HFFc6 (cell line): Measurements from ENCODE around the gene AMACR. TPM values are rescaled to one million over a fixed set of nuclear protein-coding genes. Genes with fewer than 3 reads are reported as not detected.

ENCODE experiments used
- DNase-seq: peaks from one replicate; pipeline ENCODE4 v3.0.0-alpha.2; 2018
- H3K27ac Mint-ChIP-seq: 2 replicates; pipeline ENCODE4 v1.8.0; 2020; ENCODE audit warnings: mild to moderate bottlenecking, mixed read lengths
- H3K27me3 Mint-ChIP-seq: 2 replicates; pipeline ENCODE4 v1.8.0; 2021; ENCODE audit warnings: mild to moderate bottlenecking, moderate library complexity, mixed read lengths; ENCODE audit not compliant: insufficient read depth
- H3K36me3 Mint-ChIP-seq: 2 replicates; pipeline ENCODE4 v1.8.0; 2021; ENCODE audit warnings: low read depth, mixed read lengths
- H3K4me1 Mint-ChIP-seq: 2 replicates; pipeline ENCODE4 v1.8.0; 2020; ENCODE audit warnings: low read depth, mixed read lengths
- H3K4me3 Mint-ChIP-seq: 2 replicates; pipeline ENCODE4 v1.8.0; 2020; ENCODE audit warnings: mild to moderate bottlenecking, moderate library complexity, mixed read lengths
- H3K9me3 Mint-ChIP-seq: 2 replicates; pipeline ENCODE4 v1.8.0; 2020; ENCODE audit warnings: mild to moderate bottlenecking, mixed read lengths
- total RNA-seq, 6 experiments: library from RNA; stranded (reverse); fragmentation: NEBNext Ultra II Directional; extraction: Animal tissue kit (Norgen Biotek cat#: 25700); gene quantifications; 2 replicates in 1 of 6; 3 replicates in 5 of 6; pipeline ENCODE4 v1.2.3, GENCODE V29; 2021
- TF ChIP-seq, protein P1 (sequence below): fragments of 200-600 bp; sonication (generic); IDR thresholded peaks from 2 replicates; pipeline ENCODE4 v1.5.0; 2021; ENCODE audit warnings: antibody characterized with exemption, mild to moderate bottlenecking

Gene AMACR
- total RNA-seq, 6 experiments from 2014 or later: 8.1 to 16.8 (median 8.9) TPM

DNA sequence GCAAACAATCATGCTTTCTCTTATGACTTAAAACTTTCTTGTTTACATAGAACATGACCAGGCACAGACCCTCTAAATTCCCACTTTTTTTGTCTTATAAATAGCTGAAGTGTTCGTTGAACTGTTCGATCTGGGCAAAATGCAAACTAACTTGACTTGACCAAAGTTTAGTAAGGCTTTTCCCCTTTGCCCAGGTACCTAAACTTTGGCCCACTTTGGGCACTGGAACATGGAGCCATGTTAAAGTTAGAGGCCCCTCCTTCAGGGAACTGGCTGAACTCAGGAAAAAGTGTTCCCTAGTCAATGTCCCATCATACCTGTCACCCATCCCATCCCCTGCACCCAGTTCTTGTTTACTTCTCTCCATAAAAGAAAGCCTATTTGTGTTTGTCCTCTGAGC is 9.4 kb upstream of the AMACR start:
- H3K27me3 Mint-ChIP-seq: no peaks in the 10 kb centered on the region
- no peaks in the 10 kb centered on the region for H3K36me3 Mint-ChIP-seq

DNA sequence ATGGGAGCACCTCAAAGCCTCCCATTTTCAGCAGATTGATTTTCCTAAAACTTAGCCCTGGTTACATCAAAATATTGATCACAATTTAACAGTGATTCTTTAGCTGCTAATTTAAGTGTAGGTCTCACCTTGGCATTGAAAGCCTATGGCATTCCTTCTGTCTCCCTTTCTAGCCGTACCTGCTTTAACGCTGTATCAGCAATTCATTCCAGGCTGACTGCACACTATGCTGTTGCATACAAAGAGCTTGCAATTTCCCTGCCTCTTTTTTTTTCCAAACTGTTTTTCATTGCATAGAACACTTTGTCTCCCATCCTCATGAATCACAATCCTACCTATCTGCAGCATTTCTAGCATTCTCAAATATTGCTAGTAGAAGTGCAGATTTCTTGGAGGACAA is 8.9 kb upstream of the AMACR start:
- Mint-ChIP-seq H3K9me3 (no peaks in the 10 kb centered on the region), H3K36me3 (no peaks in the 10 kb centered on the region)

More for the DNA sequence above, 9.4 kb upstream of the AMACR start:
- no peak overlapping the region for H3K4me3 Mint-ChIP-seq
- TF ChIP-seq, protein P1, sequence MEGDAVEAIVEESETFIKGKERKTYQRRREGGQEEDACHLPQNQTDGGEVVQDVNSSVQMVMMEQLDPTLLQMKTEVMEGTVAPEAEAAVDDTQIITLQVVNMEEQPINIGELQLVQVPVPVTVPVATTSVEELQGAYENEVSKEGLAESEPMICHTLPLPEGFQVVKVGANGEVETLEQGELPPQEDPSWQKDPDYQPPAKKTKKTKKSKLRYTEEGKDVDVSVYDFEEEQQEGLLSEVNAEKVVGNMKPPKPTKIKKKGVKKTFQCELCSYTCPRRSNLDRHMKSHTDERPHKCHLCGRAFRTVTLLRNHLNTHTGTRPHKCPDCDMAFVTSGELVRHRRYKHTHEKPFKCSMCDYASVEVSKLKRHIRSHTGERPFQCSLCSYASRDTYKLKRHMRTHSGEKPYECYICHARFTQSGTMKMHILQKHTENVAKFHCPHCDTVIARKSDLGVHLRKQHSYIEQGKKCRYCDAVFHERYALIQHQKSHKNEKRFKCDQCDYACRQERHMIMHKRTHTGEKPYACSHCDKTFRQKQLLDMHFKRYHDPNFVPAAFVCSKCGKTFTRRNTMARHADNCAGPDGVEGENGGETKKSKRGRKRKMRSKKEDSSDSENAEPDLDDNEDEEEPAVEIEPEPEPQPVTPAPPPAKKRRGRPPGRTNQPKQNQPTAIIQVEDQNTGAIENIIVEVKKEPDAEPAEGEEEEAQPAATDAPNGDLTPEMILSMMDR: no peak
- H3K4me1 Mint-ChIP-seq: peaks cover 30% of the 10 kb centered on the region
- H3K9me3 Mint-ChIP-seq: no peaks in the 10 kb centered on the region
- no peak for DNase-seq
- H3K27ac Mint-ChIP-seq: no peak overlapping the region

DNA sequence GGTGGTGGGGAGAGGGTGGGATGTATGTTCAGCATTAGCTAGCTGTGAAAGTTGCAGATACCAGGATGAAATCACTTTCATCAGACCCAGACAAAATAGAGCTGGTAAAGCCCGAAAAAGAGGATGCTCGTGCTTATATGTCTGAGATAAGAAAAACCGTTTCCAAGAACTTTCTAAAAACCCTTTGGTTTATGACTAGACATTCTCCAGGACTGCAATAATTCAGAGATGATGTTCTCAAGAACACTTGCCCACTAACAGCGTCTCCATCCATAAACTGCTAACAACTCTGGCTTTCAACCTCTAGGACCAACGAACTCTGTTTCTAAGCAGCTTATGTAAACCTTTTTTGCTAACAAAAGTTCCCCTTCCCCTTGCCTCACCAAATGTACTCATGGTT is 8.4 kb upstream of the AMACR start:
- H3K4me1 Mint-ChIP-seq: peaks cover 30% of the 10 kb centered on the region
- H3K36me3 Mint-ChIP-seq: no peaks in the 10 kb centered on the region
- no peak overlapping the region for H3K27ac Mint-ChIP-seq
- no peak for DNase-seq
- TF ChIP-seq, protein P1: no peak
- H3K27me3 Mint-ChIP-seq: no peaks in the 10 kb centered on the region
- H3K9me3 Mint-ChIP-seq: no peaks in the 10 kb centered on the region
- no peak overlapping the region for H3K4me3 Mint-ChIP-seq

More for the DNA sequence above, 8.9 kb upstream of the AMACR start:
- Mint-ChIP-seq H3K27ac (no peak overlapping the region), H3K27me3 (no peaks in the 10 kb centered on the region), H3K4me1 (peaks cover 30% of the 10 kb centered on the region), H3K4me3 (no peak overlapping the region)
- DNase-seq: no peak
- TF ChIP-seq, protein P1: no peak

DNA sequence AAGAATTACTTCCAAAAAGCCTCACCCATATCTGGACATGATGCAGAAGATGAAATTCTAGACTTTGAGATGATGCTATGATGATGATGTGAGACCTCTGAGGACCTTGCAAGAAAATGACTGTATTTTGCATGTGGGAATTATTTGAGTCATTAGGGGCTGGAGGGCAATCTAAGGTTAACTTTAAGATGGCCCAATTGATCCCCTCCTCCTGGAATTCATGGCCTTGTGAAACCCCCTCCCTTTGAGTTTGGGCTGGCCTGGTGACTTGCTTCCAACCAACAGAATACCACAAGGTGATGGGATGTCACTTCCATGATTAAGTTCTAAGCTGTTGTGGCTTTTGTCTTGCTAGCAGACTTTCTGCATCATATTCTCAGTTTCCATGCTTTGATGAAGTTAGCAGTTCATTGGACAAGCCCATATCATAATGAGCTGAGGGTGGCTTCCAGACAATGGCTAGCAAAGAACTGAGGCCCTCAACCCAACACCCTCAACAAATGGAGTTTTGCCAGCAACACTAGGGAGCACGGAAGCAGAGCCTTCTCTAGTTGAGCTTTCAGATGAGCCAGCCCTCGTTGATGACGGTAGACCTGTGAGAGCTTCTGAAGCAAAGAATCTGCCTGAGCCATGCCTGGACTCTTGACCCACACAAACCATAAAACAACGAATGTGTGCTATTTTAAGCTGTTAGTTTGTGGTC is 7.4 kb upstream of the AMACR start:
- Mint-ChIP-seq H3K9me3 (no peaks in the 10 kb centered on the region), H3K4me1 (peaks cover 28% of the 10 kb centered on the region), H3K4me3 (no peak overlapping the region), H3K27me3 (no peaks in the 10 kb centered on the region), H3K27ac (no peak overlapping the region), H3K36me3 (no peaks in the 10 kb centered on the region)
- TF ChIP-seq, protein P1: no peak
- DNase-seq: no peak

DNA sequence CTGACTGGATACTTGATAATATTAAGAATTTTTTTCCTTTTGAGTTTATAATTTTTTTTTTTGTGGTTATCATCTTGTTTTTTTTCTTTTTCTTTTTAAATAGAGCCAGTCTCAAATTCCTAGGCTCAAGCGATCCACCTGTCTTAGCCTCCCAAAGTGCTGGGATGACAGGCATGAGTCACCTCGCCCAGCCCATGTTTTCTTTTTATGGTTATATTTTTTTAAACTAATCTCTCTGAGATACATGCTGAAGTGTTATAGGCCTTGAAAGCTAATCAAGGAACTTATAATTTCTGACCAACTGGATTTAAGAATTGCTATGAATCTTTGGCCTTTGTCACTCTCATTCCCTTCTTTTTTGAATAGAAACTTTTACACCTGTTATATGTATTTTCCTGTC is 6.8 kb upstream of the AMACR start:
- Mint-ChIP-seq H3K27ac (no peak overlapping the region), H3K4me1 (peaks cover 32% of the 10 kb centered on the region), H3K9me3 (no peaks in the 10 kb centered on the region), H3K4me3 (no peak overlapping the region), H3K27me3 (no peaks in the 10 kb centered on the region), H3K36me3 (no peaks in the 10 kb centered on the region)
- DNase-seq: no peak
- TF ChIP-seq, protein P1: no peak
